Naive B cell (primary cell): ENCODE results near the gene LDB2. TPM values are rescaled to one million over a fixed set of nuclear protein-coding genes. Genes with fewer than 3 reads are reported as not detected.

Source experiments
- ATAC-seq, 2 donors: fragments of 150-1000 bp; cut with Tn5 transposase; 2 replicates each; pipeline ENCODE4 v1.10.0; 2021; ENCODE audit warnings: low read depth in 2 of 2, mild to moderate bottlenecking in 2 of 2, moderate library complexity in 2 of 2
- DNase-seq: peaks from one replicate; pipeline ENCODE4 v3.0.0; 2022
- H3K27ac Mint-ChIP-seq, 6 donors: one replicate each; pipeline ENCODE4 v1.8.0; 2020 to 2022; ENCODE audit warnings: mild to moderate bottlenecking in 6 of 6, mixed read lengths in 6 of 6, moderate library complexity in 5 of 6, inconsistent platforms in 2 of 6
- H3K27me3 Mint-ChIP-seq, 3 donors: one replicate each; pipeline ENCODE4 v1.8.0; 2021 to 2022; ENCODE audit warnings: mixed read lengths in 3 of 3, mild to moderate bottlenecking in 1 of 3
- H3K36me3 Mint-ChIP-seq, 2 donors: one replicate each; pipeline ENCODE4 v1.8.0; 2020 to 2022; ENCODE audit warnings: mixed read lengths in 2 of 2, inconsistent platforms in 1 of 2, mild to moderate bottlenecking in 1 of 2
- H3K4me1 Mint-ChIP-seq, 3 donors: one replicate each; pipeline ENCODE4 v1.8.0; 2020 to 2022; ENCODE audit warnings: mixed read lengths in 3 of 3, inconsistent platforms in 1 of 3, mild to moderate bottlenecking in 1 of 3, moderate library complexity in 1 of 3
- H3K4me3 Mint-ChIP-seq, 8 donors: one replicate each; pipeline ENCODE4 v1.8.0; 2020 to 2022; ENCODE audit warnings: mild to moderate bottlenecking in 8 of 8, mixed read lengths in 8 of 8, moderate library complexity in 8 of 8, inconsistent platforms in 2 of 8
- H3K9me3 Mint-ChIP-seq, 7 donors: one replicate each; pipeline ENCODE4 v1.8.0; 2020 to 2022; ENCODE audit warnings: mixed read lengths in 7 of 7, mild to moderate bottlenecking in 5 of 7, inconsistent platforms in 2 of 7, moderate library complexity in 1 of 7
- polyA plus RNA-seq, 6 donors: library from polyadenylated mRNA; unstranded; fragments of 300-500 nt; fragmentation: Illumina TruSeq; gene quantifications; one replicate each; pipeline ENCODE4 v1.2.3, GENCODE V29; 2021; ENCODE audit warnings: low read depth in 6 of 6

LDB2 gene
- polyA plus RNA-seq, 6 donors from 2014 or later = not detected

- Mint-ChIP-seq H3K4me3 (no peak overlapping the region), H3K9me3 (peaks cover 0 to 7% (median 0%) of the 10 kb centered on the region in 7 donors), H3K27ac (peak overlapping the region in 1 of 6 donors; percentile 53), H3K36me3 (no peaks in the 10 kb centered on the region), H3K27me3 (peaks cover 0 to 9% (median 8%) of the 10 kb centered on the region in 3 donors), H3K4me1 (no peaks in the 10 kb centered on the region)
- ATAC-seq (no peak), DNase-seq (no peak)
Measured at GRCh38 chr4:16767251-16767650, 131.2 kb downstream of the LDB2 start.

GRCh38 chr4:16765546-16765945, 132.9 kb downstream of the LDB2 start:
- DNase-seq (no peak), ATAC-seq (no peak)
- no peaks in the 10 kb centered on the region for H3K4me1 Mint-ChIP-seq
- peaks cover 0 to 3% (median under 1%) of the 10 kb centered on the region in 3 donors for H3K27me3 Mint-ChIP-seq
- H3K27ac Mint-ChIP-seq = no peak overlapping the region
- H3K36me3 Mint-ChIP-seq = no peaks in the 10 kb centered on the region
- peaks cover 0 to 4% (median 0%) of the 10 kb centered on the region in 7 donors for H3K9me3 Mint-ChIP-seq
- H3K4me3 Mint-ChIP-seq = no peak overlapping the region

- Mint-ChIP-seq H3K36me3 (no peaks in the 10 kb centered on the region), H3K4me1 (no peaks in the 10 kb centered on the region), H3K27me3 (peaks cover 0 to 5% (median 3%) of the 10 kb centered on the region in 3 donors), H3K27ac (no peak overlapping the region), H3K9me3 (peaks cover 0 to 4% (median 0%) of the 10 kb centered on the region in 7 donors), H3K4me3 (no peak overlapping the region)
- no peak for ATAC-seq
- DNase-seq = no peak
Measured at GRCh38 chr4:16764622-16765021, 133.8 kb downstream of the LDB2 start.

- H3K36me3 Mint-ChIP-seq = no peaks in the 10 kb centered on the region
- H3K27ac Mint-ChIP-seq = no peak overlapping the region
- H3K9me3 Mint-ChIP-seq = peaks cover 0 to 4% (median 0%) of the 10 kb centered on the region in 7 donors
- no peak for ATAC-seq
- DNase-seq = no peak
- no peak overlapping the region for H3K4me3 Mint-ChIP-seq
- H3K4me1 Mint-ChIP-seq = no peaks in the 10 kb centered on the region
- peaks cover 0 to 5% (median 0%) of the 10 kb centered on the region in 3 donors for H3K27me3 Mint-ChIP-seq
Measured at GRCh38 chr4:16760617-16761363, 137.7 kb downstream of the LDB2 start.

- H3K4me1 Mint-ChIP-seq = no peaks in the 10 kb centered on the region
- H3K27me3 Mint-ChIP-seq = peaks cover 0 to 5% (median 0%) of the 10 kb centered on the region in 3 donors
- H3K9me3 Mint-ChIP-seq = peaks cover 0 to 4% (median 0%) of the 10 kb centered on the region in 7 donors
- no peak overlapping the region for H3K4me3 Mint-ChIP-seq
- ATAC-seq (no peak), DNase-seq (no peak)
- no peaks in the 10 kb centered on the region for H3K36me3 Mint-ChIP-seq
- no peak overlapping the region for H3K27ac Mint-ChIP-seq
Measured at GRCh38 chr4:16759931-16760582, 138.4 kb downstream of the LDB2 start.

- peaks cover 0 to 5% (median 0%) of the 10 kb centered on the region in 3 donors for H3K27me3 Mint-ChIP-seq
- DNase-seq (no peak), ATAC-seq (no peak)
Measured at GRCh38 chr4:16758816-16759215, 139.6 kb downstream of the LDB2 start.

GRCh38 chr4:16758255-16758654, 140.2 kb downstream of the LDB2 start:
- Mint-ChIP-seq H3K9me3 (peaks cover 0 to 4% (median 0%) of the 10 kb centered on the region in 7 donors), H3K4me3 (no peak overlapping the region), H3K4me1 (no peaks in the 10 kb centered on the region), H3K27ac (no peak overlapping the region), H3K36me3 (no peaks in the 10 kb centered on the region), H3K27me3 (peaks cover 0 to 5% (median 0%) of the 10 kb centered on the region in 3 donors)
- no peak for ATAC-seq
- no peak for DNase-seq

More at GRCh38 chr4:16758816-16759215, 139.6 kb downstream of the LDB2 start:
- Mint-ChIP-seq H3K4me3 (no peak overlapping the region), H3K27ac (no peak overlapping the region), H3K36me3 (no peaks in the 10 kb centered on the region), H3K9me3 (peaks cover 0 to 4% (median 0%) of the 10 kb centered on the region in 7 donors), H3K4me1 (no peaks in the 10 kb centered on the region)

- DNase-seq = no peak
- no peaks in the 10 kb centered on the region for H3K36me3 Mint-ChIP-seq
- ATAC-seq = no peak
- H3K27me3 Mint-ChIP-seq = peaks cover 0 to 5% (median 0%) of the 10 kb centered on the region in 3 donors
- H3K9me3 Mint-ChIP-seq = peaks cover 0 to 3% (median 0%) of the 10 kb centered on the region in 7 donors
- H3K27ac Mint-ChIP-seq = no peak overlapping the region
- no peaks in the 10 kb centered on the region for H3K4me1 Mint-ChIP-seq
- no peak overlapping the region for H3K4me3 Mint-ChIP-seq
Measured at GRCh38 chr4:16757080-16757521, 141.3 kb downstream of the LDB2 start.

GRCh38 chr4:16754104-16754503, 144.3 kb downstream of the LDB2 start:
- H3K36me3 Mint-ChIP-seq = no peaks in the 10 kb centered on the region
- H3K9me3 Mint-ChIP-seq = no peaks in the 10 kb centered on the region
- H3K4me3 Mint-ChIP-seq = no peak overlapping the region
- H3K27me3 Mint-ChIP-seq = no peaks in the 10 kb centered on the region
- no peak for DNase-seq
- no peak overlapping the region for H3K27ac Mint-ChIP-seq
- no peak for ATAC-seq
- no peaks in the 10 kb centered on the region for H3K4me1 Mint-ChIP-seq

- H3K4me3 Mint-ChIP-seq = no peak overlapping the region
- H3K27me3 Mint-ChIP-seq = no peaks in the 10 kb centered on the region
Measured at GRCh38 chr4:16752150-16752549, 146.3 kb downstream of the LDB2 start.

GRCh38 chr4:16750882-16751642, 147.4 kb downstream of the LDB2 start:
- DNase-seq (no peak), ATAC-seq (no peak)
- Mint-ChIP-seq H3K4me3 (no peak overlapping the region), H3K4me1 (no peaks in the 10 kb centered on the region), H3K9me3 (no peaks in the 10 kb centered on the region), H3K36me3 (no peaks in the 10 kb centered on the region), H3K27ac (no peak overlapping the region), H3K27me3 (no peaks in the 10 kb centered on the region)

More at GRCh38 chr4:16752150-16752549, 146.3 kb downstream of the LDB2 start:
- Mint-ChIP-seq H3K27ac (no peak overlapping the region), H3K36me3 (no peaks in the 10 kb centered on the region), H3K4me1 (no peaks in the 10 kb centered on the region), H3K9me3 (no peaks in the 10 kb centered on the region)
- DNase-seq = no peak
- no peak for ATAC-seq

- Mint-ChIP-seq H3K4me1 (no peaks in the 10 kb centered on the region), H3K27ac (no peak overlapping the region), H3K4me3 (no peak overlapping the region), H3K27me3 (no peaks in the 10 kb centered on the region), H3K36me3 (no peaks in the 10 kb centered on the region), H3K9me3 (no peaks in the 10 kb centered on the region)
- DNase-seq = no peak
- no peak for ATAC-seq
Measured at GRCh38 chr4:16750216-16750615, 148.2 kb downstream of the LDB2 start.

- H3K36me3 Mint-ChIP-seq = no peaks in the 10 kb centered on the region
- no peaks in the 10 kb centered on the region for H3K27me3 Mint-ChIP-seq
- no peaks in the 10 kb centered on the region for H3K4me1 Mint-ChIP-seq
- DNase-seq = no peak
- H3K9me3 Mint-ChIP-seq = peaks cover 0 to 4% (median 0%) of the 10 kb centered on the region in 7 donors
- no peak for ATAC-seq
- no peak overlapping the region for H3K27ac Mint-ChIP-seq
- H3K4me3 Mint-ChIP-seq = no peak overlapping the region
Measured at GRCh38 chr4:16745887-16746286, 152.6 kb downstream of the LDB2 start.
